Germinal center (tissue), 1 donor: ENCODE results near the gene CDK9.
A peak's percentile ranks its signal among the peaks of the same experiment; 100 is the strongest.

Experiments used
- DNase-seq: peaks from one replicate; pipeline ENCODE4 v3.0.0; 2012; ENCODE audit warnings: mixed read lengths, low spot score

CDK9 gene

GRCh38 chr9:127803507-127804352, 17.9 kb downstream of the CDK9 start:
- no peak for DNase-seq

- peak; percentile 47 for DNase-seq
These were observed 19.8 kb downstream of the CDK9 start for GRCh38 chr9:127805620-127806019.

GRCh38 chr9:127806871-127807270, 21.0 kb downstream of the CDK9 start:
- DNase-seq, result no peak

DNA sequence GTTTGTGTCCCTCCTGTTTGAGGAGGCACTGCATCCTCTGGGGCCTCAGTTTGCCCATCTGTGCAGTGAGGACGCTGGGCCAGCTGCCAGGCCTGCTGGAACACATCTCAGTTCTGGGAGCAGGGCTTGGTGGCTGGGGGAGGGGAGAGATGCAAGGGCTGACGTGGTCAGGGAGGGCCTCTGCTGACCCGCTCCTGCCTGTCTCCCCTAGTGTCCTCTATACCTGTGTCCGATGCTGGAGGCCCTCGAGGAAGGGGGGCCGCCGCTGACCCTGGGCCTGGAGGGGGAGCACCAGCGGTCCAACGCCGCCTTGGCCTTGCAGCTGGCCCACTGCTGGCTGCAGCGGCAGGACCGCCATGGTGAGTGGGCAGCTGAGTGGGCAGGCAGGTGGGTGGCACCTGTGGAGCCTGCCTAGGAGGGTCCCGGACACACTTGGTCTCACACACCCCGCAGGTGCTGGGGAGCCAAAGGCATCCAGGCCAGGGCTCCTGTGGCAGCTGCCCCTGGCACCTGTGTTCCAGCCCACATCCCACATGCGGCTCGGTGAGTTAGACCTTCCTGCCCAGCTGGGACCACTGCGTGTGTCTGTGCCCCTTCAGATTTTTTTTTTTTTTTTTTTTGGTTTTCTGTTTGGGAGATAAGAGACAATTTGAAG, 22.6 kb downstream of the CDK9 start:
- DNase-seq, result no peak

- DNase-seq, result no peak
These were observed 23.2 kb downstream of the CDK9 start for GRCh38 chr9:127809002-127809539.

GRCh38 chr9:127809540-127810377, 23.9 kb downstream of the CDK9 start:
- peak; percentile 31 for DNase-seq

DNA sequence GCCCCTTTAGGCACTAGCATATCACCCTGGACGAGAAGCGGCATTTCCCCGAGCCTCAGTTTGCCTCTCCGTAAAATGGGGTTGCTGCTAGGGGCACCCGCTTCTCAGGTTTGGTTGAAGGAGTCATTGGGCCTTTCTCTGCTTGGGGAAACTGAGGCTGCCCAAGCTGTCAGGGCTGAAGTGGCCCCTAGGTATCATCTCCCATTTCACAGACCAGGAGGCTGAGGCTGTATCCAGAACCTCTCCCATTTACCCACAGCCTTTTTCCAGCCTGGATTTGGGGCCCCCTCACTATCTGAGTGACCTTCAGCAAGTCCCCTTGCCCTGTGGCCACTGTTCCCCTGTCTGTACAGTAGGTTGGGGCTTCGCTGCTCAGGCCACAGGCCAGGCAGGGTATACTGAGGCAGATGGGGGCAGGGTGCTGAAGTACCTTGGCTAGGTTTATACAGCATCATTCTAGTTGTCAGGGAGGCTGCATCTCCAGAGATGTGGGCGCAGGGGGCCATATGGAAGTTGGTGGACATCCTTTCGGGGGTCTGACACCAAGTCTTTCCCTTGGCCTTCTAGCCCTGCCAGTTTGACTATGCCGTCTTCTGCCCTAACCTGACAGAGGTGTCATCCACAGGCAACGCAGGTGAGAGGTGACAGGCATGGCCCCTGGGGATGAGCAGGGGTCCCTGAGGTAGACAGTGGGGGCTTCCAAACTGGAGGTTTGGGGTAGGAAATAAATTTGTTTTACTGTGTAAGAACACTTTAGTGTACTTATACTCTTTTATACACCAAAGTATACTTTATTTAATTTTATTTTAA, 24.7 kb downstream of the CDK9 start:
- DNase-seq, result no peak

DNA sequence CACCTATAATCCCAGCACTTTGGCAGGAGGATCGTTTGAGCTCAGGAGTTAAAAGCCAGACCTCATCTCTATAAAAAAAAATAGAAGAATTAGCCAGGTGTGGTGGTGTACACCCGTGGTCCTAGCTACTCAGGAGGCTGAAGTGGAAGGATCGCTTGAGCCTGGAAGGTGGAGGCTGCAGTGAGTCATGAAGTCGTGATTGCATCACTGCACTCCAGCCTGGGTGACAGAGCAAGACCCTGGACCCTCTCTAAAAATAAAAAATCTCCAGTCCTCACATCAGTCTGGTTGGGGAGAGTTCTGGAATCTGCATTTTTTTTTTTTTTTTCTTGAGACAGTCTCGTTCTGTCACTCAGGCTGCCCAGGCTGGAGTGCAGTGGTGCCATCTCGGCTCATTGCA, 26.2 kb downstream of the CDK9 start:
- DNase-seq, result no peak

DNA sequence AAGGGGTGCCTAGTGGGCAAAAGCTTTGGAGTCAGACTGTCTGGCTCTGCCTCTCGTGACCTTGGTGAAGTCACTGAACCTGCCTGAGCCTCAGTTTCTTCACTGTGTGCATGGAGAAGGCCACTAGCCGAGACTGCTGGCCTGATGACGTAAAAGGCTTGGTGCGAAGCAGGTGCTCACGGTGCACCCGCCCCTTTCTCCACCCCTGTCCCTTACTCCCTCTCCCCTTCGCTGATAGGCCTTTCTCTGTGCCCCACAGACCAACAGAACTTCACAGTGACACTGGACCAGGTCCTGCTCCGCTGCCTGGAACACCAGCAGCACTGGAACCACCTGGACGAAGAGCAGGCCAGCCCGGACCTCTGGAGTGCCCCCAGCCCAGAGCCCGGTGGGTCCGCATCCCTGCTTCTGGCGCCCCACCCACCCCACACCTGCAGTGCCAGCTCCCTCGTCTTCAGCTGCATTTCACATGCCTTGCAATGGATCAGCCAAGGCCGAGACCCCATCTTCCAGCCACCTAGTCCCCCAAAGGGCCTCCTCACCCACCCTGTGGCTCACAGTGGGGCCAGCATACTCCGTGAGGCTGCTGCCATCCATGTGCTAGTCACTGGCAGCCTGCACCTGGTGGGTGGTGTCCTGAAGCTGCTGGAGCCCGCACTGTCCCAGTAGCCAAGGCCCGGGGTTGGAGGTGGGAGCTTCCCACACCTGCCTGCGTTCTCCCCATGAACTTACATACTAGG, 27.3 kb downstream of the CDK9 start:
- DNase-seq, result no peak

DNA sequence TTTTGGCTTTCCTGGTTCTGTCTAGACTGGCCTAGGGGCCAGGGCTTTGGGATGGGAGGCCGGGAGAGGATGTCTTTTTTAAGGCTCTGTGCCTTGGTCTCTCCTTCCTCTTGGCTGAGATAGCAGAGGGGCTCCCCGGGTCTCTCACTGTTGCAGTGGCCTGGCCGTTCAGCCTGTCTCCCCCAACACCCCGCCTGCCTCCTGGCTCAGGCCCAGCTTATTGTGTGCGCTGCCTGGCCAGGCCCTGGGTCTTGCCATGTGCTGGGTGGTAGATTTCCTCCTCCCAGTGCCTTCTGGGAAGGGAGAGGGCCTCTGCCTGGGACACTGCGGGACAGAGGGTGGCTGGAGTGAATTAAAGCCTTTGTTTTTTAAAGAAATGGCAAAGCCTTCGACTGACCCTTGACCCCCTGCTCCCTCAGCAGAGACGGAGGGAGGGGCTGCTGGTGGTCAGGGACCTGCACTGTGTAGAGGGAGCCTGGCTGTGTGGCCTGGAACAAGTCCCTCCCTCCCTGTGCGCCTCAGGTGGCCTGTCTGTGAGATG, 27.9 kb downstream of the CDK9 start:
- no peak for DNase-seq

GRCh38 chr9:127814619-127815511, 29.0 kb downstream of the CDK9 start:
- no peak for DNase-seq

DNA sequence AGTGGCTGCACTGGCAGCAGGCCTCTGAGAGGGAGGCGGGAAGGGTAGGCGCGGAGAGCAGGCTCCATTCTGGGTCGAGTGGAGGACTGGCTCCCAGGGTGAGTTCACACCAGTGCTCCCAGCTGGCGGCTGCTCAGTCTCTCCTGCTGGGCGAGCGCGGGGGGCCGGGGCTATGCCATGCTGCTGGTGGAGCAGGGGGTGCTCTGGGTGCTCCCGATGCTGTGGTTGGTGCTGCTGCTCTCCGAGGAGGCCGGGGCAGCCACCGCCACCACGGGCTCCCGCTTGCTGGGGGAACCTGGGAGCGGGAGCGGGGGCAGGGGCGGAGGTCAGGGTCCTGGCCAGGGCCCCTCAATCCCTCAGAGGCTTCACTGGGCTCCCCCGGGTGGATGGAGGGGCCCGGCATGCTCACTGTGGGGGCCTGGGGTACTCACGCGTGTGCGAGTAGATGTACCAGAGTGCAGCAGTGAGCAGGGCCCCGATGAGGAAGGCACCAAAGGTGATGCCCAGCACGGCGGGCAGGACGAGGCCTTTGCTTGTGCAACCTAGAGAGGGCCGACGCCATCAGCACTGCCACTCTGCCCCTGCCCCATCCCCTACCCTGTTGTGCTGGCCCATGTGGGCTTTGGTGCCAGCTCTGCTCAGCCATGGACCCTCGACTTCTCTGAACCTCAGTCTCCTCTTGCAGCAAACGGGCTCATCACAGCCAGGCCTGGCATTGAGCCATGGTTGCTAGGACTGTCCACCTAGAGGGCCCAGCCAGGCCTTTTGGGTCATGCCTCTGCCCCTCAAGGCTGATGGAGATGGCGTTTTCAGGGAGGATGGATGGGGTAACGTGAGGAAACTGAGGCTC, 29.9 kb downstream of the CDK9 start:
- no peak for DNase-seq

DNA sequence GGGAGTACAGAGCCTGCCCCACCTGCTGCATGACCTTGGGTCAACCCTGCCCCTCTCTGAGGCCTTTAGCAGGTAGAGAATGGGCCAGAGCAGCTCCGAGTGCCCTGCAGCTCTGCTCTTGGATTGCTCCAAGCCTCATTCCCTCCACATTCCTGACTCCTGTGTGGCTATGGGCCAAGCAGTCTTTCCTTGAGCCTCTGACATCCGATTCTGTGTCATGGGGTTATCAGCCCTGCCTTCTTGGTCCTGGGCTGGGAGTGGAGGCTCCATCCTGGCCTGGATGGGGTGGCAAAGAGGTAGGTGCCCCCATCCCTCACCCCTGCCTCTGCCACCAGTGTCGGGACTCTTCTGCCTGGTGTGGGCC, 30.5 kb downstream of the CDK9 start:
- no peak for DNase-seq

DNA sequence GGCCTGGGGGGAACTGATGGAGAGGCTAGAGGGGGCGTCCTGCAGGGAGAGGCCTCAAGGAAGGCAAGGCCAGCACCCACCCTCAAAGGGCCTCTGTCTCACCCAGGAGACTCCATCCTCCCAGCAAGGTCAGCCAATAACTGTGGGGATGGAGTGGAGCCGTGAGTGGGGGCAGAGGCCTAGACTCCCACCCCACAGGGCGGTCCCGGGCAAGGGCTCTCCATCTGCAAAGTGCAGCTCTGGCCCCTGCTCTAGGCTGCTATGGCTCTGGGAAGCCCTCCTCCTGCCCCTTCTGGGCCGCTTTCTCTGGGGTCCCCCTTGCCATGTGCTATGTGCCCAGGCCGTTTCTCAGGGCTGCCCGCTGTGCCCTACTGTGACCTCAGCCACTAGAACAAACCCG, 30.9 kb downstream of the CDK9 start:
- DNase-seq, result no peak

- no peak for DNase-seq
These were observed 32.1 kb downstream of the CDK9 start for GRCh38 chr9:127817881-127818434.

DNA sequence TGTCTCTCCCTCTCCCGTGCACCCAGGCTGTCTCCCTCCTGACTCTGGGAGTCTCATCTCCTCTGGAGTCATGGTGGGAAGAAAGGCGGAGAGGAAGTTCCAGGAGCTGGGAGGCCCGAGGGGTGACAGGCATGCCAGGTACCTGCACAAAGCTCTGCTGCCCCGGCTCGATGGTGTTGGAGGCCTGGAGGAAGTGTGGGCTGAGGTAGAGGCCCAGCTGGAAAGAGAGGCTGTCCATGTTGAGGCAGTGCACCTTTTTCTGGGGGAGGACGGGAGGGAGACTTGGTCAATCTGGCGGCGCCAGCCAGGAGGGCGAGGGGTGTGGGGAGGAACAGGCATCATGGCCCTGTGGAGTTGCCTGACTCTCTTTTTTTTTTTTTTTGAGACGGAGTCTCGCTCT, 32.7 kb downstream of the CDK9 start:
- DNase-seq, result no peak

- no peak for DNase-seq
These were observed 36.3 kb downstream of the CDK9 start for GRCh38 chr9:127822108-127822507.

- DNase-seq, result peak; percentile 28
These were observed 39.7 kb downstream of the CDK9 start for GRCh38 chr9:127825319-127826051.
